BLaER1 treated with 17β-estradiol and CSF1 and Interleukin-3, amounts not matched to agents 10 nM and 100 nM (cell line): ENCODE results near the gene PLA2G6.

Source experiments
- H3K27ac ChIP-seq, 11 experiments: shearing (Covaris generic); formaldehyde crosslinking; 2 replicates each; pipeline ENCODE4 v1.8.1; 2022
- H3K27me3 ChIP-seq, 11 experiments: shearing (Covaris generic); formaldehyde crosslinking; 2 replicates each; pipeline ENCODE4 v1.8.1; 2022
- H3K36me3 ChIP-seq, 11 experiments: shearing (Covaris generic); formaldehyde crosslinking; 2 replicates each; pipeline ENCODE4 v1.8.1; 2022
- H3K4me1 ChIP-seq, 10 experiments: shearing (Covaris generic); formaldehyde crosslinking; 2 replicates each; pipeline ENCODE4 v1.8.1; 2022
- H3K4me2 ChIP-seq, 11 experiments: shearing (Covaris generic); formaldehyde crosslinking; 2 replicates each; pipeline ENCODE4 v1.8.1; 2022
- H3K4me3 ChIP-seq, 10 experiments: shearing (Covaris generic); formaldehyde crosslinking; 2 replicates each; pipeline ENCODE4 v1.8.1; 2022
- H3K9ac ChIP-seq, 11 experiments: shearing (Covaris generic); formaldehyde crosslinking; 2 replicates each; pipeline ENCODE4 v1.8.1; 2022
- H3K9me3 ChIP-seq, 11 experiments: shearing (Covaris generic); formaldehyde crosslinking; replicated peaks in 1 of 11; 2 replicates each; pipeline ENCODE4 v1.8.1; 2022
- H4K20me1 ChIP-seq, 11 experiments: shearing (Covaris generic); formaldehyde crosslinking; 2 replicates each; pipeline ENCODE4 v1.8.1; 2022
- Cebpa-rat ChIP-seq, 11 experiments: shearing (Covaris generic); IDR thresholded peaks; 2 replicates each; pipeline ENCODE4 v1.8.1; 2022

Gene PLA2G6

DNA sequence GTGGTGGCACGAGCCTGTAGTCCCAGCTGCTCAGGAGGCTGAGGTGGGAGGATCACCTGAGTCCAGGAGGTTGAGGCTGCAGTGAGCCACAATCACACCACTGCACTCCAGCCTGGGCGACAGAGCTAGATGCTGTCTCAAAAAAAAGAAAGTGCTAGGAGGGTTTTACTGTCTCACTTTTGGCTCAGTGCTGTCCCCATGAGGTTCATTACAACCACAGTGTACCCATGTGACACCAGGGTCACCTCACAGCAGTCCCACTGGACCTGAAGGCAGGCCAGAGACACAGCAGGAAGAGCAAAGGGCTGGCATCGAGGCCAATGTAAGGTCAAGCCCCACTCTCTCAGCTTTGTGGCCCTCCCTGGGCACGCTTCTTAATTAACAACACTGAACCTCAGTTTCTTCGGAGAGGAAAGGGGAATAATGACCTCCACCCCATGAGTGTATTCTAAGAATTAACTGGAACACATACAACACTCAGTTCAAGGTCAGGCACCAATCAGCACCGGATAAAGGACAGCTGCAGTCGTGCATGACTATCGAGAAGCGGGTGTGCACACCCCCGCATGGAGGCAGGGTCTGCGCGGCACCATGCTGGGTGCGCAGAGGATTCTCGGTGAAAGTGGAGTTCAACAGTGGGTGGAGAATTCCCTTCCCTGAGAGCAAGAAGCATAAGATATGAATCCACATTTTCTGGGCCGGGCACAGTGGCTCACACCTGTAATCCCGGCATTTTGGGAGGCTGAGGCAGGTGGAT, 40.2 kb downstream of the PLA2G6 start:
- H3K9ac ChIP-seq, result no peak overlapping the region
- H3K27me3 ChIP-seq, result no peaks in the 10 kb centered on the region
- no peak overlapping the region for H3K27ac ChIP-seq
- no peaks in the 10 kb centered on the region for H3K9me3 ChIP-seq
- peaks cover 5 to 25% (median 10%) of the 10 kb centered on the region in 10 experiments; a peak in 14 of 20 replicates for H3K4me1 ChIP-seq
- H3K4me3 ChIP-seq, result no peak overlapping the region
- peaks cover 0 to 66% (median 37%) of the 10 kb centered on the region in 11 experiments; a peak in 14 of 22 replicates for H3K36me3 ChIP-seq
- no peak overlapping the region for H3K4me2 ChIP-seq
- no peaks in the 10 kb centered on the region; a peak in 1 of 22 replicates for H4K20me1 ChIP-seq
- no peak for TF ChIP-seq Cebpa-rat (IDR thresholded peaks at IDR 0.05)

GRCh38 chr22:38139901-38140300, 41.7 kb downstream of the PLA2G6 start:
- Histone ChIP-seq H3K4me3 (no peak overlapping the region), H3K4me2 (no peak overlapping the region), H3K9ac (no peak overlapping the region), H3K36me3 (peaks cover 0 to 81% (median 43%) of the 10 kb centered on the region in 11 experiments; a peak in 15 of 22 replicates), H3K27me3 (no peaks in the 10 kb centered on the region), H3K9me3 (no peaks in the 10 kb centered on the region), H3K27ac (no peak overlapping the region), H3K4me1 (peaks cover 5 to 21% (median 10%) of the 10 kb centered on the region in 10 experiments; a peak in 14 of 20 replicates), H4K20me1 (no peaks in the 10 kb centered on the region; a peak in 1 of 22 replicates)
- no peak for TF ChIP-seq Cebpa-rat (IDR thresholded peaks at IDR 0.05)

DNA sequence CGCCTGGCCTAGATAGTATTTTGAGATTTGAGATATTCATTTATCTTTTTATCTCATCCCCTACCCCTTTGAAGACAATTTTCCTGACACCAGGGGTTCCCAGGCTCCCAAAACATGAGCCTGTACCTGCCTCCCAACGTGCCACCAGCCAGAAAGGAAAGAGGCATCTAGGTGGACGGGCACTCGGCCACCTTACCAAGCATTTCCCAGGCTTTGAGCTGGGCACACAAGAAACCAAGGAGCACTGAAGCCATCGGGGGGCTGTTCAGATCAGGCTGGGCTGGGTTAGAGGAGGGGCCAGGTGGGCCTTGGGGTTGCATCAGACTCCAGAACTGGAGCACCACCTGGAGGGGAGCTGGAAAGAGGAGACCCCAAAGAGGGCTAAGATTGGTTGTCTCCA, 42.7 kb downstream of the PLA2G6 start:
- H3K27me3 ChIP-seq, result no peaks in the 10 kb centered on the region
- H3K36me3 ChIP-seq, result peaks cover 0 to 85% (median 46%) of the 10 kb centered on the region in 11 experiments; a peak in 15 of 22 replicates
- H4K20me1 ChIP-seq, result no peaks in the 10 kb centered on the region; a peak in 1 of 22 replicates
- H3K9me3 ChIP-seq, result peaks cover 0 to under 1% (median 0%) of the 10 kb centered on the region in 11 experiments; a peak in 1 of 22 replicates
- H3K4me1 ChIP-seq, result peaks cover 5 to 19% (median 9%) of the 10 kb centered on the region in 10 experiments; a peak in 14 of 20 replicates
- no peak for TF ChIP-seq Cebpa-rat (IDR thresholded peaks at IDR 0.05)
- H3K4me3 ChIP-seq, result no peak overlapping the region
- H3K4me2 ChIP-seq, result no peak overlapping the region
- H3K9ac ChIP-seq, result no peak overlapping the region
- no peak overlapping the region for H3K27ac ChIP-seq

- no peak for TF ChIP-seq Cebpa-rat (IDR thresholded peaks at IDR 0.05)
- Histone ChIP-seq H3K4me3 (no peak overlapping the region), H3K9me3 (peaks cover 0 to 5% (median 0%) of the 10 kb centered on the region in 11 experiments; a peak in 1 of 22 replicates), H3K36me3 (peaks cover 0 to 85% (median 53%) of the 10 kb centered on the region in 11 experiments; a peak in 16 of 22 replicates), H3K27ac (no peak overlapping the region), H3K27me3 (no peaks in the 10 kb centered on the region), H4K20me1 (no peaks in the 10 kb centered on the region; a peak in 1 of 22 replicates), H3K4me1 (peaks cover 0 to 10% (median 3%) of the 10 kb centered on the region in 10 experiments; a peak in 10 of 20 replicates), H3K4me2 (no peak overlapping the region), H3K9ac (no peak overlapping the region)
These were observed 43.5 kb downstream of the PLA2G6 start for GRCh38 chr22:38137876-38138687.

DNA sequence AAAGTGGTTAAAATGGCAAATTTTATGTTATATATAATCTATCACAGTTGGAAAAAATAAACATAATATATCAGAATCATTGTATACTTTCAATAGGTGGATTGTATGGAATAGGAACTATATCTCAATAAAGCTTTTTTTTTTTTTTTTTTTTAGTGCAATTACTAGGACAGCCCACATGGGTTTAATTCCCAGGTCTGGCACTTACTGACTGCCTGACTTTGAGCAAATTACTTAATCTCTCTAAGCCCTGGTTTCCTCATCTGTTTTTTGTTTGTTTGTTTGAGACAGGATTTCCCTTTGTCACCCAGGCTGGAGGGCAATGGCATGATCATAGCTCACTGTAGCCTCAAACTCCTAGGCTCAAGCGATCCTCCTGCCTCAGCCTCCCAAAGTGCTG, 45.0 kb downstream of the PLA2G6 start:
- Histone ChIP-seq H3K9me3 (peaks cover 0 to 5% (median 0%) of the 10 kb centered on the region in 11 experiments; a peak in 1 of 22 replicates), H3K4me2 (no peak overlapping the region), H3K4me1 (peaks cover 0 to 9% (median 3%) of the 10 kb centered on the region in 10 experiments; a peak in 11 of 20 replicates), H3K36me3 (peaks cover 0 to 91% (median 58%) of the 10 kb centered on the region in 11 experiments; a peak in 17 of 22 replicates), H3K27ac (no peak overlapping the region), H3K4me3 (no peak overlapping the region), H3K9ac (no peak overlapping the region), H3K27me3 (no peaks in the 10 kb centered on the region), H4K20me1 (no peaks in the 10 kb centered on the region)
- no peak for TF ChIP-seq Cebpa-rat (IDR thresholded peaks at IDR 0.05)

DNA sequence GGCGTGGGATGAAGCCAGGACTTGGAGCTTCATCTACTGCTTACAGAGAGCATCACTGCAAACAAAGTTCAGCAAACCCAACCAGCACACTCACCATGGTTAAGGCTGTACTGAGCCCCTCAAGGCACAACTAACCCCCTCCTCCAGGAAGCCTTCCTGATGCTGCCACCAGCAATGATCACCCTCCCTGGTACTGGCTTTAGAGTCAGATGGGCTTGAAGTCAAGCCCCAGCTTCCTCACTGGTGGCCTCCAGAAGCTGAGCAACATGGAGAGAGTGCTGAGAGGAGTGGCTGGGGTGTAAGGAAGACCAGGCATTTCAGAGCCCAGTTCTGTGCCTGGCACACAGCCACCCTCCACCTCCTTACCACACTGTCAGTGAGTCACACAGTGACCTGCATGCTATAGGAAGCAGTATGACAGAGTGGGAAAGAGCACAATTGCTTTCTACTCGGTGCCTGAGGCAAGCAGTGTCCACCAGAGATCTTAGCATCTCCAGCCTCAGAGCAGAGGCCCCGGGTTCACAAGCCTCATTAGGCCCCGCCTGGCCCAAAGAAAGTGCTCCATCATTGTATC, 46.4 kb downstream of the PLA2G6 start:
- Histone ChIP-seq H3K4me2 (no peak overlapping the region; a peak in 2 of 22 replicates), H3K9ac (no peak overlapping the region), H3K4me1 (peaks cover 0 to 18% (median 7%) of the 10 kb centered on the region in 10 experiments; a peak in 11 of 20 replicates), H3K27me3 (no peaks in the 10 kb centered on the region), H3K4me3 (no peak overlapping the region), H4K20me1 (no peaks in the 10 kb centered on the region), H3K9me3 (peaks cover 0 to 5% (median 0%) of the 10 kb centered on the region in 11 experiments; a peak in 1 of 22 replicates), H3K36me3 (peaks cover 0 to 92% (median 56%) of the 10 kb centered on the region in 11 experiments; a peak in 18 of 22 replicates), H3K27ac (no peak overlapping the region)
- no peak for TF ChIP-seq Cebpa-rat (IDR thresholded peaks at IDR 0.05)

DNA sequence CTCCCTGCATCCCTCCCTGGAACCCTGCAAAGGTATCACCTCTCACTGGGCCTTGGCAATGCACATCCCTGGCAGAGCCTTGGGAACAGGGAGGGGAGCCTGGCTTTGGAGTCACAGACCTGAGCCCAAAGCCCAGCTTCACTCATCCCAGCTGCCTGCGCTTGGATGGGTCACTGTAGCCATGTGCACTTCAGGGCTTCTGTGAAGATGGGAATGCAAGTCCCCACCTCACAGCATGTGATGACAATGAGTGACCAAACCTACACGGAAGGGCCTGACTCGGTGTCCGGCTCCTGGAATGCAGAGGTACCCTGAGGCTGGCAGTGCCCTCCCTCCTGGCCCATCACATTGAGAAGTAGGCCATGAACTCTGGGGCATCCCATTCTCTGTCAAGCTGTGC, 48.3 kb downstream of the PLA2G6 start:
- peaks cover 0 to 5% (median 0%) of the 10 kb centered on the region in 11 experiments; a peak in 1 of 22 replicates for H3K9me3 ChIP-seq
- H4K20me1 ChIP-seq, result no peaks in the 10 kb centered on the region
- no peak overlapping the region for H3K4me2 ChIP-seq
- no peaks in the 10 kb centered on the region for H3K27me3 ChIP-seq
- no peak overlapping the region for H3K27ac ChIP-seq
- no peak overlapping the region for H3K9ac ChIP-seq
- no peak overlapping the region for H3K4me3 ChIP-seq
- H3K4me1 ChIP-seq, result peaks cover 0 to 20% (median 13%) of the 10 kb centered on the region in 10 experiments; a peak in 18 of 20 replicates
- TF ChIP-seq Cebpa-rat (IDR thresholded peaks at IDR 0.05), result no peak
- peaks cover 3 to 86% (median 56%) of the 10 kb centered on the region in 11 experiments; a peak in 18 of 22 replicates for H3K36me3 ChIP-seq

DNA sequence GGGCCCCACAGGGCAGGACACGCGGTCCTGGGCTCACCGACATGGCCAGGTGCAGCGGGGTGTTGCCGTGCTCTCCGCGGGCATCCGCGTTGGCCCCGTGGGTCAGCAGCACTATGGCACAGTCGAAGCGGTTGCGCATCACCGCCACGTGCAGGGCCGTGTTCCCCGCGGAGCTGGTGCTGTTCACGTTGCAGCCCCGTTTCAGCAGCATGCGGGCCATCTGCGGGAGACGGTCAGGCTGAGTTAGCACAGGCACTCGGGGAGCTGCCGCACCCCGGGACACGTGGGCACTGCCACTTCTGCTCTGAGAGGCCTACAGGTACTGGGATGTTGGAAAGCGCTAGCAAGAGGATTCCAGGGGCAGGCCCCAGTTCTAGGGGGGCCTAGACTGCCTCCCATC, 48.8 kb downstream of the PLA2G6 start:
- no peaks in the 10 kb centered on the region for H4K20me1 ChIP-seq
- H3K4me1 ChIP-seq, result peaks cover 4 to 25% (median 18%) of the 10 kb centered on the region in 10 experiments
- peaks cover 3 to 81% (median 51%) of the 10 kb centered on the region in 11 experiments; a peak in 18 of 22 replicates for H3K36me3 ChIP-seq
- no peak overlapping the region for H3K4me2 ChIP-seq
- no peak for TF ChIP-seq Cebpa-rat (IDR thresholded peaks at IDR 0.05)
- peaks cover 0 to 5% (median 0%) of the 10 kb centered on the region in 11 experiments; a peak in 1 of 22 replicates for H3K9me3 ChIP-seq
- peaks cover 0 to 5% (median 0%) of the 10 kb centered on the region in 11 experiments; a peak in 3 of 22 replicates for H3K27me3 ChIP-seq
- H3K4me3 ChIP-seq, result no peak overlapping the region
- H3K9ac ChIP-seq, result no peak overlapping the region
- no peak overlapping the region for H3K27ac ChIP-seq
